GM12865 (cell line): Measurements from ENCODE around the gene SLC25A5.

Experiments
- DNase-seq: peaks from one replicate; pipeline ENCODE4 v3.0.0; 2010; ENCODE audit warnings: low read depth
- H3K4me3 ChIP-seq: 2 replicates; pipeline ENCODE4 v1.5.1; 2011; ENCODE audit warnings: mild to moderate bottlenecking, low read depth, low read length, control low read depth
- CTCF ChIP-seq: IDR thresholded peaks from 2 replicates; pipeline ENCODE4 v1.5.1; 2011; ENCODE audit warnings: low read length, control low read depth, low read depth, inconsistent platforms; ENCODE audit not compliant: insufficient read depth; ENCODE audit errors: missing control alignments

SLC25A5 gene

GRCh38 chrX:119495734-119496726, 27.8 kb downstream of the SLC25A5 start:
- H3K4me3 ChIP-seq = no peak overlapping the region
- TF ChIP-seq CTCF = no peak
- DNase-seq = no peak

GRCh38 chrX:119497185-119497584, 28.9 kb downstream of the SLC25A5 start:
- no peak overlapping the region for H3K4me3 ChIP-seq
- no peak for TF ChIP-seq CTCF
- DNase-seq = no peak

GRCh38 chrX:119500061-119500800, 32.0 kb downstream of the SLC25A5 start:
- TF ChIP-seq CTCF = no peak

GRCh38 chrX:119501511-119502148, 33.4 kb downstream of the SLC25A5 start:
- no peak for TF ChIP-seq CTCF
- H3K4me3 ChIP-seq = no peak overlapping the region
- no peak for DNase-seq

More at GRCh38 chrX:119500061-119500800, 32.0 kb downstream of the SLC25A5 start:
- DNase-seq = no peak
- H3K4me3 ChIP-seq = no peak overlapping the region

- no peak overlapping the region for H3K4me3 ChIP-seq
- peak; percentile 9 for DNase-seq
Observed at GRCh38 chrX:119502727-119503483, 34.7 kb downstream of the SLC25A5 start.

More at GRCh38 chrX:119502727-119503483, 34.7 kb downstream of the SLC25A5 start:
- TF ChIP-seq CTCF = no peak
